ENCODE data around the gene TRHDE.

TRHDE gene

GRCh38 chr12:72612171-72612570, 340.0 kb downstream of the TRHDE start:
- Histone ChIP-seq H3K27ac (ENCODE audit: low read depth, low read length, poor library complexity, severe bottlenecking) (no peak overlapping the region), H2AFZ (ENCODE audit: low read length) (no peak overlapping the region), H3F3A (ENCODE audit: insufficient read depth, low read length) (no peaks in the 10 kb centered on the region), H3K4me1 (ENCODE audit: insufficient read depth, low read length, severe bottlenecking) (no peaks in the 10 kb centered on the region), H3K27me3 (ENCODE audit: insufficient read depth, low read length) (no peaks in the 10 kb centered on the region), H3K4me2 (ENCODE audit: low read length) (no peak overlapping the region), H3K9me2 (ENCODE audit: low read depth, low read length) (no peaks in the 10 kb centered on the region), H3K79me2 (ENCODE audit: insufficient read depth, low read length) (no peaks in the 10 kb centered on the region), H3K9me3 (ENCODE audit: low read length) (no peaks in the 10 kb centered on the region), H3K4me3 (ENCODE audit: low read depth, low read length, poor library complexity, severe bottlenecking) (no peak overlapping the region), H3K36me3 (ENCODE audit: insufficient read depth, low read length) (no peaks in the 10 kb centered on the region), H3K9ac (ENCODE audit: low read length) (no peak overlapping the region), H4K20me1 (ENCODE audit: insufficient read depth, low read length) (no peaks in the 10 kb centered on the region)
- no peak for TF ChIP-seq CTCF (IDR thresholded peaks at IDR 0.05; ENCODE audit: low read length)
- no peak for TF ChIP-seq EZH2 (IDR thresholded peaks at IDR 0.05; ENCODE audit: borderline replicate concordance, low read length)

GRCh38 chr12:72618764-72619163, 346.6 kb downstream of the TRHDE start:
- TF ChIP-seq EZH2 (IDR thresholded peaks at IDR 0.05; ENCODE audit: borderline replicate concordance, low read length) (no peak), CTCF (IDR thresholded peaks at IDR 0.05; ENCODE audit: low read length) (no peak)
- H3K9me2 ChIP-seq (ENCODE audit: low read depth, low read length): no peaks in the 10 kb centered on the region
- H3K4me3 ChIP-seq (ENCODE audit: low read depth, low read length, poor library complexity, severe bottlenecking): no peak overlapping the region

GRCh38 chr12:72622556-72622955, 350.4 kb downstream of the TRHDE start:
- Histone ChIP-seq H3K4me3 (ENCODE audit: low read depth, low read length, poor library complexity, severe bottlenecking) (no peak overlapping the region), H3K79me2 (ENCODE audit: insufficient read depth, low read length) (no peaks in the 10 kb centered on the region), H3K27ac (ENCODE audit: low read depth, low read length, poor library complexity, severe bottlenecking) (no peak overlapping the region), H3K27me3 (ENCODE audit: insufficient read depth, low read length) (no peaks in the 10 kb centered on the region), H3F3A (ENCODE audit: insufficient read depth, low read length) (no peaks in the 10 kb centered on the region), H2AFZ (ENCODE audit: low read length) (no peak overlapping the region), H3K36me3 (ENCODE audit: insufficient read depth, low read length) (no peaks in the 10 kb centered on the region), H3K4me2 (ENCODE audit: low read length) (no peak overlapping the region), H3K4me1 (ENCODE audit: insufficient read depth, low read length, severe bottlenecking) (no peaks in the 10 kb centered on the region), H3K9ac (ENCODE audit: low read length) (no peak overlapping the region), H4K20me1 (ENCODE audit: insufficient read depth, low read length) (no peaks in the 10 kb centered on the region), H3K9me2 (ENCODE audit: low read depth, low read length) (no peaks in the 10 kb centered on the region), H3K9me3 (ENCODE audit: low read length) (no peaks in the 10 kb centered on the region)
- no peak for TF ChIP-seq CTCF (IDR thresholded peaks at IDR 0.05; ENCODE audit: low read length)
- TF ChIP-seq EZH2 (IDR thresholded peaks at IDR 0.05; ENCODE audit: borderline replicate concordance, low read length): no peak

More at GRCh38 chr12:72618764-72619163, 346.6 kb downstream of the TRHDE start:
- Histone ChIP-seq H4K20me1 (ENCODE audit: insufficient read depth, low read length) (no peaks in the 10 kb centered on the region), H3K4me2 (ENCODE audit: low read length) (no peak overlapping the region), H3K9ac (ENCODE audit: low read length) (no peak overlapping the region), H3K79me2 (ENCODE audit: insufficient read depth, low read length) (no peaks in the 10 kb centered on the region), H2AFZ (ENCODE audit: low read length) (no peak overlapping the region), H3K27ac (ENCODE audit: low read depth, low read length, poor library complexity, severe bottlenecking) (no peak overlapping the region), H3K27me3 (ENCODE audit: insufficient read depth, low read length) (no peaks in the 10 kb centered on the region), H3K4me1 (ENCODE audit: insufficient read depth, low read length, severe bottlenecking) (no peaks in the 10 kb centered on the region), H3K9me3 (ENCODE audit: low read length) (no peaks in the 10 kb centered on the region), H3F3A (ENCODE audit: insufficient read depth, low read length) (no peaks in the 10 kb centered on the region), H3K36me3 (ENCODE audit: insufficient read depth, low read length) (no peaks in the 10 kb centered on the region)

Measured in OCI-LY1 (cell line).